Parathyroid adenoma (tissue), 2 donors: Measurements from ENCODE around the gene APBA2.
"Not testable (repeated sequence)": the region's sequence is repeated elsewhere in the genome, so short reads cannot be mapped to it uniquely, and the experiment has no call there.

Source experiments
- H2AFZ ChIP-seq: fragments of 300-600 bp; sonication (generic); one replicate; pipeline ENCODE4 v1.7.0; 2017; ENCODE audit warnings: antibody characterized with exemption, mild to moderate bottlenecking
- H3K27ac ChIP-seq: fragments of 300-600 bp; sonication (generic); one replicate; pipeline ENCODE4 v1.7.0; 2017
- H3K27me3 ChIP-seq: fragments of 300-600 bp; sonication (generic); one replicate; pipeline ENCODE4 v1.7.0; 2017; ENCODE audit warnings: low read length; ENCODE audit not compliant: control insufficient read depth, insufficient read depth
- H3K36me3 ChIP-seq: fragments of 300-600 bp; sonication (generic); one replicate; pipeline ENCODE4 v1.7.0; 2017; ENCODE audit warnings: low read length; ENCODE audit not compliant: control insufficient read depth, insufficient read depth
- H3K4me1 ChIP-seq: fragments of 300-600 bp; sonication (generic); one replicate; pipeline ENCODE4 v1.7.0; 2017; ENCODE audit warnings: control low read depth
- H3K4me2 ChIP-seq: fragments of 300-600 bp; sonication (generic); one replicate; pipeline ENCODE4 v1.7.0; 2017; ENCODE audit warnings: low read length
- H3K4me3 ChIP-seq: fragments of 300-600 bp; sonication (generic); one replicate; pipeline ENCODE4 v1.7.0; 2017; ENCODE audit warnings: low read depth, low read length
- H3K79me2 ChIP-seq: fragments of 300-600 bp; sonication (generic); one replicate; pipeline ENCODE4 v1.7.0; 2017; ENCODE audit warnings: control low read depth
- H3K9ac ChIP-seq: fragments of 300-600 bp; sonication (generic); one replicate; pipeline ENCODE4 v1.7.0; 2017; ENCODE audit warnings: mild to moderate bottlenecking
- H3K9me3 ChIP-seq: fragments of 300-600 bp; sonication (generic); one replicate; pipeline ENCODE4 v1.7.0; 2017; ENCODE audit warnings: low read length; ENCODE audit not compliant: control insufficient read depth
- CTCF ChIP-seq: fragments of 300-600 bp; sonication (generic); IDR thresholded peaks from one replicate; pipeline ENCODE4 v1.7.0; 2017; ENCODE audit warnings: antibody characterized with exemption, mild to moderate bottlenecking
- donor health status: primary hyperparathyroidism.

APBA2 gene

GRCh38 chr15:29102173-29102794, 216.5 kb downstream of the APBA2 start:
- not testable (repeated sequence) for H3K79me2 ChIP-seq, H3K4me2 ChIP-seq, H3K9ac ChIP-seq, H3K4me3 ChIP-seq, H3K9me3 ChIP-seq, H3K27me3 ChIP-seq, H3K27ac ChIP-seq, H3K4me1 ChIP-seq, H2AFZ ChIP-seq, H3K36me3 ChIP-seq
- TF ChIP-seq CTCF: peak; percentile 41

GRCh38 chr15:29102911-29103823, 217.4 kb downstream of the APBA2 start:
- Histone ChIP-seq H3K27me3 (no peaks in the 10 kb centered on the region), H2AFZ (no peak overlapping the region), H3K36me3 (no peaks in the 10 kb centered on the region), H3K9ac (no peak overlapping the region), H3K27ac (no peak overlapping the region), H3K9me3 (no peaks in the 10 kb centered on the region), H3K4me1 (no peaks in the 10 kb centered on the region), H3K4me2 (no peak overlapping the region), H3K79me2 (no peaks in the 10 kb centered on the region), H3K4me3 (no peak overlapping the region)
- no peak for TF ChIP-seq CTCF

GRCh38 chr15:29103824-29104565, 218.2 kb downstream of the APBA2 start:
- H3K9me3 ChIP-seq: no peaks in the 10 kb centered on the region
- no peaks in the 10 kb centered on the region for H3K36me3 ChIP-seq
- no peaks in the 10 kb centered on the region for H3K27me3 ChIP-seq
- H3K79me2 ChIP-seq: no peaks in the 10 kb centered on the region
- no peak overlapping the region for H3K9ac ChIP-seq
- H3K27ac ChIP-seq: no peak overlapping the region
- H3K4me1 ChIP-seq: no peaks in the 10 kb centered on the region
- peak; percentile 43 for TF ChIP-seq CTCF
- no peak overlapping the region for H3K4me2 ChIP-seq
- no peak overlapping the region for H2AFZ ChIP-seq
- H3K4me3 ChIP-seq: no peak overlapping the region

GRCh38 chr15:29104566-29104880, 218.7 kb downstream of the APBA2 start:
- Histone ChIP-seq H3K79me2 (no peaks in the 10 kb centered on the region), H3K4me3 (no peak overlapping the region), H3K36me3 (no peaks in the 10 kb centered on the region), H3K9ac (no peak overlapping the region), H3K4me1 (no peaks in the 10 kb centered on the region), H2AFZ (no peak overlapping the region), H3K4me2 (no peak overlapping the region), H3K27ac (no peak overlapping the region), H3K27me3 (no peaks in the 10 kb centered on the region), H3K9me3 (no peaks in the 10 kb centered on the region)
- TF ChIP-seq CTCF: no peak
